RPMI8226 (cell line): ENCODE results near the gene TREML4.
A peak's percentile ranks its signal among the peaks of the same experiment; 100 is the strongest.

ENCODE experiments used
- DNase-seq: peaks from one replicate; pipeline ENCODE4 v3.0.0-alpha.2; 2015

TREML4 gene

GRCh38 chr6:41255638-41256246 lies 27.6 kb downstream of the TREML4 start:
- no peak for DNase-seq

- no peak for DNase-seq
These were observed 28.2 kb downstream of the TREML4 start for GRCh38 chr6:41256383-41256782.

GRCh38 chr6:41257369-41258195 lies 29.4 kb downstream of the TREML4 start:
- DNase-seq = no peak

GRCh38 chr6:41258196-41258493 lies 30.0 kb downstream of the TREML4 start:
- no peak for DNase-seq

GRCh38 chr6:41262401-41262800 lies 34.3 kb downstream of the TREML4 start:
- DNase-seq = no peak

- no peak for DNase-seq
These were observed 35.1 kb downstream of the TREML4 start for GRCh38 chr6:41263267-41263666.

- DNase-seq = no peak
These were observed 38.4 kb downstream of the TREML4 start for GRCh38 chr6:41266541-41266940.

- DNase-seq = no peak
These were observed 40.3 kb downstream of the TREML4 start for GRCh38 chr6:41268478-41268877.

GRCh38 chr6:41269166-41269565 lies 41.0 kb downstream of the TREML4 start:
- no peak for DNase-seq

GRCh38 chr6:41269716-41270115 lies 41.6 kb downstream of the TREML4 start:
- no peak for DNase-seq

- no peak for DNase-seq
These were observed 43.8 kb downstream of the TREML4 start for GRCh38 chr6:41271901-41272395.

- no peak for DNase-seq
These were observed 44.6 kb downstream of the TREML4 start for GRCh38 chr6:41272591-41273240.

GRCh38 chr6:41273714-41274113 lies 45.6 kb downstream of the TREML4 start:
- DNase-seq = no peak

GRCh38 chr6:41274256-41274655 lies 46.1 kb downstream of the TREML4 start:
- no peak for DNase-seq

- no peak for DNase-seq
These were observed 47.3 kb downstream of the TREML4 start for GRCh38 chr6:41275489-41275888.

GRCh38 chr6:41277605-41278004 lies 49.5 kb downstream of the TREML4 start:
- DNase-seq = no peak

- peak; percentile 83 for DNase-seq
These were observed 50.7 kb downstream of the TREML4 start for GRCh38 chr6:41278699-41279405.

- DNase-seq = no peak
These were observed 52.4 kb downstream of the TREML4 start for GRCh38 chr6:41280381-41281057.

- DNase-seq = no peak
These were observed 55.5 kb downstream of the TREML4 start for GRCh38 chr6:41283600-41283999.

- DNase-seq = no peak
These were observed 56.6 kb downstream of the TREML4 start for GRCh38 chr6:41284726-41285125.

GRCh38 chr6:41286544-41287346 lies 58.6 kb downstream of the TREML4 start, which contains the start of gene TREM1:
TSS of gene TREM1 (minus strand) at chr6:41286682. CDS start at chr6:41286655, 27 bp downstream.
- DNase-seq = no peak
